Superior temporal gyrus (tissue), 1 donor: ENCODE data around the gene PAMR1.
"Not testable (repeated sequence)": the region's sequence is repeated elsewhere in the genome, so short reads cannot be mapped to it uniquely, and the experiment has no call there.

ENCODE experiments used
- DNase-seq: peaks from one replicate; pipeline ENCODE4 v3.0.0-alpha.2; 2016; ENCODE audit errors: extremely low spot score

The PAMR1 gene, protein sequence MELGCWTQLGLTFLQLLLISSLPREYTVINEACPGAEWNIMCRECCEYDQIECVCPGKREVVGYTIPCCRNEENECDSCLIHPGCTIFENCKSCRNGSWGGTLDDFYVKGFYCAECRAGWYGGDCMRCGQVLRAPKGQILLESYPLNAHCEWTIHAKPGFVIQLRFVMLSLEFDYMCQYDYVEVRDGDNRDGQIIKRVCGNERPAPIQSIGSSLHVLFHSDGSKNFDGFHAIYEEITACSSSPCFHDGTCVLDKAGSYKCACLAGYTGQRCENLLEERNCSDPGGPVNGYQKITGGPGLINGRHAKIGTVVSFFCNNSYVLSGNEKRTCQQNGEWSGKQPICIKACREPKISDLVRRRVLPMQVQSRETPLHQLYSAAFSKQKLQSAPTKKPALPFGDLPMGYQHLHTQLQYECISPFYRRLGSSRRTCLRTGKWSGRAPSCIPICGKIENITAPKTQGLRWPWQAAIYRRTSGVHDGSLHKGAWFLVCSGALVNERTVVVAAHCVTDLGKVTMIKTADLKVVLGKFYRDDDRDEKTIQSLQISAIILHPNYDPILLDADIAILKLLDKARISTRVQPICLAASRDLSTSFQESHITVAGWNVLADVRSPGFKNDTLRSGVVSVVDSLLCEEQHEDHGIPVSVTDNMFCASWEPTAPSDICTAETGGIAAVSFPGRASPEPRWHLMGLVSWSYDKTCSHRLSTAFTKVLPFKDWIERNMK

GRCh38 chr11:35525501-35526175 lies at the start of gene PAMR1:
Gene PAMR1 (minus strand): TSS chr11:35525616. CDS start chr11:35525585, 31 bp downstream.
- no peak for DNase-seq

DNA sequence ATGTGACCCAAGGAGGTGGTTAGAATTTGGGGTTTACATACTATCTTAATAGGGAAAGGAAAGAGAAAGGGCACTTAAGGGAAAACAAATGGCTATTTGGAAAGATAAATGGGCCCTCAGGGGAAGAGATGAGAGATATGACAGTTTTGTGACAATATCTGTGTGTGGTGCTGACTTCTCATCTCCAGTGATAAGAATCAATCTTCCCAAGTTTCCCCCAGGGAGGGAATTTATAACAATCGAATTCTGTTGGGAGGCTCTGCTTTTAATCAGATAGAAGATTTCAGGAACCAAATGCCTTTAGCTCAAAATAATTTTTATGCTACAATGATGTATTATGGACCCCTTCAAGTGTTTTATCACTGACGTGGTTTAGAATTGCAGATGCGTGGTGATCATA lies 46.3 kb upstream of the PAMR1 start:
- DNase-seq: no peak

GRCh38 chr11:35567737-35568465 lies 42.5 kb upstream of the PAMR1 start:
- no peak for DNase-seq

DNA sequence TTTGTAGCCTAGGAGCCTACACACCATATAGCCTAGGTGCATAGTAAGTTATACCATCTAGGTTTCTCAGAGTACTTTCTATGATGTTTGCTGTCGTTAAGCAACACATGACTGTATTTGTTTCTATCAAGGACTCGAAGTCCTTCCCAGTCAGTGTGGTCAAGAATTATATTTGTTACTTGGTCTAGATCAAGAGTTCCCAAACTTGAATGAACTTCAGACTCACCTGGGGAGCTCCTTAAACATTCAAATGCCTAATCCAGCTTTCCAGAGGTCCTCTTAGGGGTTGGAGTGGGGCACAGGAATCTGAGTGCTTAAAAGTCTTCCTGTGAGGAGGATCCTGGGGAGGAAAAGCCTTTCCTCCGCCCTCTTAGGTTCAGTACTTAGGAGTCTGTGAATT lies 41.5 kb upstream of the PAMR1 start:
- no peak for DNase-seq

- DNase-seq: no peak
These were observed 40.8 kb upstream of the PAMR1 start for GRCh38 chr11:35566181-35566580.

- DNase-seq: no peak
These were observed 38.8 kb upstream of the PAMR1 start for GRCh38 chr11:35564245-35564595.

DNA sequence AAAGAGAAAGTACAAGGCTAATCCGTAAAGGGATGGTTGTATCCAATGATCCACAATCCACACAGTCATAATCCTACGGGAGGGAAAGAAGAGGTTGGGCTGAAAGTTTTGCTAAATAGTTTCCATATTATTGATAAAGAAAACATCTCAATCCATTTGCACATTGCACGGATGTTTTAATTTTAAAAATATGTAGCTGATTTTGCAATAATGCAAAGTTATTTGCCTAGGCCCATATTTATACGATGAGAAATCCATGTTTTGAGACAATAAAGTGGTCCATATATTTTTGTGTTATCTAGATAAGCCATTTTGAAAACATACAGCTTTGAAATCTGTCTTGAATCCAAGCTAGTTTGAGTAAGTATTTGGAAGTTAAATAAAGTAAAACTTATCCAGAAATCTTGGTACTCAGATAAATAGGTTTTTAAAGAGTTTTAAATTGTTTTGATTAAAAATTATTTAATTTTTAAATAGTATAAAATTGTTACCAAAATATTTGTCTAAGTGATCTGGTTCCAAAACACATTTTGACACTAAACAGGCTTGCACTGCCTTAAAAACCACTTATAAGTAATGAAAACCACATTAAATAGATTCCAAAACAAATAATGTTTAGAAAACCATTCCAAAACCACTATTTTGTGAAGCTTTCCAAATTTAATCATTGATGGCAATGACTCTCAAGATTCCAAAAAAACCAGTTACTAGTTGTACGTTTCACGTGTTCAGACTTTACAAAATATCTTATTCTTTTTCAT lies 38.2 kb upstream of the PAMR1 start:
- no peak for DNase-seq

GRCh38 chr11:35559949-35560348 lies 34.5 kb upstream of the PAMR1 start:
- DNase-seq: no peak

- no peak for DNase-seq
These were observed 33.1 kb upstream of the PAMR1 start for GRCh38 chr11:35558513-35558912.

DNA sequence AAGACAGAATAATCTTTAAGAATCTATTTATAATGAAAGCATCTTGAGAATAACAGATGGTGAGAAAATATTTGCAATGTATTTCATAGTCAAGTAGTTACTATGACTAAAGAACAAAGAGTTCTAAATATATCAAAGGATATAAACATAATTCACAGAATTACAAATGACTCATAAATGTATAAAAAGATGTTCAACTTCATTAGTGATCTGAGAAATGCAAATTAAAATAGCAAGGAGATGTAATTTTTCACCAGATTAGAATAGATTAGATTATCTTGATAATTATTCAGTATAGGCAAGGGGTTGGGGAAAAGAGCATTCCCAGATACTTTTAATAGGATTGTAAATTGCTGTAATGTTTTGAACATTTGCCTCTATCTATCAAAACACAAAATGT lies 30.1 kb upstream of the PAMR1 start:
- DNase-seq: no peak

DNA sequence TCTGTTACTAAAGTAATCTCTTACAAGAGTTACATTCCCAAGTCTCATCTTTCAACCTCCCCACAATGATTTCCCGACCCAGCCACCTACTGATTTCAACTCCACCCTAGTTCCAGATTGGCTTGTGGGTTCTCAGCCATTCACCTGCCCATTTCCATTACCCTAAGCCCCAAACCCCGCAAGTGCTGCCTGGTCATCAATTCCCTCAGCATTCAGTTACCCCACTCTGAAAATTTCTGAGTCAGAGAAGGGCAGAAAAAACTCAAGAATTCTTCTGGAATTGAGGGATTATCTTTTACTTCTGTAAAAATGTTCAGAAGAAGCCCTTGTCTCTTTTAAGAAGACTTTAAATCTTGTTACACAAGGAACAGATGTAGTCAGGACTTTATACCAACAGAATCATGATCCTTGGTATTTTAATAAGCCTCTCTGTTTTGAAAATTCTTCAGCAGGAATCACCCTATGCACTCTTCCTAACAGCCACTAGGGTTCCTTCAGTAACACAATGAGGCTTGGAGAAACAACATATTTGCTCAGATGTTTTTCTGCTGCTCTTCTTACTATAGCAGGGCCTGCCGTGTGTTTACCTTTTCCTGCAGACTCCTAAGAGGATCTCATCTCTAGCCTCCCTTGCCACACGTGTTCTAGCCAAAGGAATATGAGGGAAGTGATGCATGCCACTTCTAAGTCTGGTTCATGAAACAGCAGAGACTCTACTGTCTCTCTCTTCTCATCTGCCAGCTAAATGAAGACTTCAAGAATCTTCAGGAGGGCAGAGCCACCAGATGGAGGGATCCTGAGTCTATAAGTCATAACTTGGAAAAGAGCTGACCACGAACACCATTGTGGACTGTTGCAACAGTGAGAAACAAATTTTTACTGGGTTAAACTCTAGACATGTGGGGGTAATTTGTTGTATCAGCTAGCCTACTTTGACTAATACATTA lies 29.3 kb upstream of the PAMR1 start:
- DNase-seq: peak; percentile 17

GRCh38 chr11:35553831-35554230 lies 28.4 kb upstream of the PAMR1 start:
- DNase-seq: no peak

- no peak for DNase-seq
These were observed 27.6 kb upstream of the PAMR1 start for GRCh38 chr11:35553021-35553420.

DNA sequence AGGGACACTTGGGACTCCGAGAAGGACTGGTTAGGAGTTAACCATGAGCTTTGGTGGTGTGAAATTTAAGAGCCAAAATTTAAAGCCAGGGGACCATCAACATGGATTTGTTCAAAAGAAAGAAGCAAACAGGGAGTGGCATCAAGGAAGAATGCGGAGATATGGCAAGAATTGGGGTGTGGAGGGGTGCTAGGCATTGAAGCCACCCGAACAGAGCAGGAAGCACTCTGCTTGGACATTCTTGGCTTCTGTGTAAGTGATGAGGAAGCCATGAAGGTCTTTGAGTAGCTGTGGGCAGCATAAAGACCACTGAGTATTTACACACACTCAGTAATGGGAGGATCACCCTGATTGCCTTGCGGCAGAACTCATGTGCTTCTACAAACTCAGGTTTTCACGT lies 27.2 kb upstream of the PAMR1 start:
- no peak for DNase-seq

GRCh38 chr11:35550374-35551036 lies 25.1 kb upstream of the PAMR1 start:
- no peak for DNase-seq

GRCh38 chr11:35549787-35550186 lies 24.4 kb upstream of the PAMR1 start:
- DNase-seq: no peak

- no peak for DNase-seq
These were observed 23.6 kb upstream of the PAMR1 start for GRCh38 chr11:35548925-35549561.

DNA sequence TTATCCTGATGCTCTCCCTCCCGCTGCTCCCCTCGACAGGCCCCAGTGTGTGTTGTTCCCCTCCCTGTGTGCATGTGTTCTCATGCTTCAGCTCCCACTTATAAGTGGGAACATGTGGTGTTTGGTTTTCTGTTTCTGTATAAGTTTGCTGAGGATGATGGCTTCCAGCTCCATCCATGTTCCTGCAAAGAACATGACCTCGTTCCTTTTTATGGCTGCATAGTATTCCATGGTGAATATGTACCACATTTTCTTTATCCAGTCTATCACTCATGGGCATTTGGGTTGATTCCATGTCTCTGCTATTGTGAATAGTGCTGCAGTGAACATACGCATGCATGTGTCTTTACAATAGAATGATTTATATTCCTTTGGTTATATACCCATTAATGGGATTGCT lies 22.6 kb upstream of the PAMR1 start:
- not testable (repeated sequence) for DNase-seq

DNA sequence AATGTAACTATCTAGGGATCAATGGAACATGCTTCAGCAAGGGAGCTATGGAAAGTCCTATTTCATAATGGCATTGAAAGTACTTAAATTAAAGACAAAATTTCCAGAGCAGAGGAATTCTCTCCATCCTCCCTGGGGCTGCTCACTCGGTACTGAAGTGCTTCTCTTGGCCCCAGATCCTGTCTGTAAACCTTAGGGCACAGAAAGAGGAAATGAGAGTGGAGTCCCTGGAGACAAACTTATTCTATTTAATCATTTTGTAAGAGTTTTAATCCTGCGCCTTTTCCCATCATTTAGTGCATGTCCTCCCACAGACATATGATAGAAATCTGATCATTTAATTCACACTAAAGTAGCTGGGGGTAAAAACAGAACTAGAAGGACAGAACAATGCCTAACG lies 20.9 kb upstream of the PAMR1 start:
- DNase-seq: no peak
